Mucosa of stomach (tissue), 1 donor: ENCODE data around the gene FAM78B.

Source experiments
- H3K27me3 ChIP-seq: one replicate; pipeline ENCODE4 v1.7.0; 2013; ENCODE audit warnings: mild to moderate bottlenecking, low read length; ENCODE audit not compliant: control insufficient read depth, insufficient read depth
- H3K36me3 ChIP-seq: one replicate; pipeline ENCODE4 v1.7.0; 2013; ENCODE audit warnings: low read length; ENCODE audit not compliant: control insufficient read depth, insufficient read depth
- H3K4me1 ChIP-seq: one replicate; pipeline ENCODE4 v1.7.0; 2013; ENCODE audit warnings: mild to moderate bottlenecking, low read length; ENCODE audit not compliant: control insufficient read depth, insufficient read depth
- H3K4me3 ChIP-seq: one replicate; pipeline ENCODE4 v1.7.0; 2013; ENCODE audit warnings: low read length
- H3K9ac ChIP-seq: one replicate; pipeline ENCODE4 v1.7.0; 2013; ENCODE audit warnings: mild to moderate bottlenecking, low read length, moderate library complexity
- H3K9me3 ChIP-seq: one replicate; pipeline ENCODE4 v1.7.0; 2013; ENCODE audit warnings: mild to moderate bottlenecking, low read length, moderate library complexity; ENCODE audit not compliant: control insufficient read depth
- donor health status: Pancreatic carcinoma.

FAM78B gene

DNA sequence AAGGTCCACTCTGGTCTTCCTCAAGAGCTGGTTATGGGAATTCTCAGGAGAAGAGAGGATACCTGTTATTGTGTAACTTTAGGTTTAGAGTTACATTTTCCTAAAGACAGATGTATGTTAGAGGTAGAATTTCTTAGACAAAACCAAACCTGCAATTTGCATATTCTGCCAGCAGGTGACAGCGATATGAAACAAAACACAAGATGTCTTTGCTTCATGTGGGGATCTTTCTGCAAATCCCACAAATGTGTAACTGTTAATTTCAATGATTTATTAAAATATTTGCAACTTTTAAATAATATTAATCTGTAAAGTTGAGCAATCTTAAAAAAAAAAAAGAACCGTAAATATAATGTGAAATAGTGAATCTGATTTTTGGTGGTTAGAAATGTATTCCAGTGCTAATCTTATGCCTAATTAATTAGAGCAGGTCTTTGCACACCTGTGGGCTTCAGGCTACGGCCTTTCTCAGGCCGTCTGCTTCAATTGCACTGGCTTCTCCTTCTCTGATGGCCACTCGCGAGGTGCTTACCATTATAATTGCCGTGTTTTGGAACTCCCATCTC lies 33.4 kb downstream of the FAM78B start:
- Histone ChIP-seq H3K9me3 (no peaks in the 10 kb centered on the region), H3K4me3 (no peak overlapping the region), H3K36me3 (no peaks in the 10 kb centered on the region), H3K9ac (no peak overlapping the region), H3K4me1 (no peaks in the 10 kb centered on the region), H3K27me3 (no peaks in the 10 kb centered on the region)

- H3K36me3 ChIP-seq = no peaks in the 10 kb centered on the region
- H3K4me3 ChIP-seq = no peak overlapping the region
- H3K27me3 ChIP-seq = no peaks in the 10 kb centered on the region
- no peaks in the 10 kb centered on the region for H3K9me3 ChIP-seq
- no peaks in the 10 kb centered on the region for H3K4me1 ChIP-seq
- H3K9ac ChIP-seq = no peak overlapping the region
These were observed 34.3 kb downstream of the FAM78B start for GRCh38 chr1:166132496-166132895.

DNA sequence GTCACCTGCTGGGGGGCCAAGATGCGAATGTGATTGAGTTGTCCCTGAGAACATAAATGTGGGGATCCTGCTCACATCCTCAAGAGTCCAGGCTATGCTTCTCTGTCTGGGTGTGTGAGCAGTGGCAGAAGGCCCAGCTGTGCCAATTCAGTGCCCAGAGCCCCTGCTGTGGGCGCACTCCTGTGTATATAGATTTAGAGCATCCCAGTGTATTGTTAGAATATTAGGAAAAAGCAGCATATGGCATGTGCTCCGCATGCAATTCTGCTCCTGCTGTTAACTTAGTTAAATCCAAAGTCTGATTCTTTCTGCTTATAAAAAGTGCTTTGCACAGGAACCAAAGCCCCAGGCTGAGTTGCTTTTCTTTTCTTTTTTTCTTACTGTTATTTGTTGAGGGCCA lies 37.8 kb downstream of the FAM78B start:
- Histone ChIP-seq H3K4me1 (no peaks in the 10 kb centered on the region), H3K27me3 (no peaks in the 10 kb centered on the region), H3K9me3 (no peaks in the 10 kb centered on the region), H3K9ac (no peak overlapping the region), H3K36me3 (no peaks in the 10 kb centered on the region), H3K4me3 (no peak overlapping the region)

DNA sequence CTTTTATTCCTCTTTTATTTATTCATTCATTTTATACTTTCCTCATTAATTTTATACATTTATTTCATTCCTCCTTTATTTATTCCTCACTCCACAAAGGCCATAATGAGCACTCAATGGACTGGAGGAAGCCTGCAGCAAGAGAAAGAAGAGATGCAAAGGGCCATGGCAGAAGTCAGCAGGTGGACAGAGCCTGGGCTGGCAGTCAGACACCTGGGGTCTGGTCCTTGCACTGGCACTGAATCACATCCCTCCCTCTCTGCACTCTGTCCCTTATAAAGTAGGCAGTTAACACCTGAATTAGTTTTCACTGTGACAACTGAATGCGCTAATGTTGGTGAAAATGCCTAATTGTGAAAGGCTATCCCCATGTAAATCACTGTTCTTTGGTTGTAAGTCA lies 38.6 kb downstream of the FAM78B start:
- Histone ChIP-seq H3K36me3 (no peaks in the 10 kb centered on the region), H3K27me3 (no peaks in the 10 kb centered on the region), H3K9me3 (no peaks in the 10 kb centered on the region), H3K4me3 (no peak overlapping the region), H3K9ac (no peak overlapping the region), H3K4me1 (no peaks in the 10 kb centered on the region)

DNA sequence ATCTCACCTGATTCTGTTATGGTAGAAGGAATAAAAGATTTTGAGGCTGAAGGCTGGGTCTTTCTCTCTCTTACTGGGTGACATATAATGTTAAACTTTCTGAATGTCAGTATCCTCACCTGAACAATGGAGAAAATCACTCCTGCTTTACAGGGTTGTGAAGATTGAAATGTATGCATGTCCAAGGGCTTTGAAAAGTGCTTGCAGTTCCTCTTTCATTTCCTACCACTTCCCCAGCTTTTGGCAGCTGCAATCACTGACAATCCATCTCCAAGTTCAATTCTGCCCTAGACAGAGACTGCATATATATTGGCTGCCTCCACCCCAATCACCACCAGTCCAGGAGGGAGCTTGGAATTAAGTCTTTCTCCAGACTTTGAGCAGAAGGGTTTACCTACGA lies 39.8 kb downstream of the FAM78B start:
- Histone ChIP-seq H3K4me3 (no peak overlapping the region), H3K36me3 (no peaks in the 10 kb centered on the region), H3K9ac (no peak overlapping the region), H3K9me3 (no peaks in the 10 kb centered on the region), H3K4me1 (no peaks in the 10 kb centered on the region), H3K27me3 (no peaks in the 10 kb centered on the region)

GRCh38 chr1:166122873-166123466 lies 43.8 kb downstream of the FAM78B start:
- no peaks in the 10 kb centered on the region for H3K9me3 ChIP-seq
- no peaks in the 10 kb centered on the region for H3K36me3 ChIP-seq
- no peak overlapping the region for H3K9ac ChIP-seq
- no peak overlapping the region for H3K4me3 ChIP-seq
- H3K4me1 ChIP-seq = no peaks in the 10 kb centered on the region
- H3K27me3 ChIP-seq = no peaks in the 10 kb centered on the region

GRCh38 chr1:166121010-166121409 lies 45.8 kb downstream of the FAM78B start:
- H3K4me3 ChIP-seq = no peak overlapping the region

DNA sequence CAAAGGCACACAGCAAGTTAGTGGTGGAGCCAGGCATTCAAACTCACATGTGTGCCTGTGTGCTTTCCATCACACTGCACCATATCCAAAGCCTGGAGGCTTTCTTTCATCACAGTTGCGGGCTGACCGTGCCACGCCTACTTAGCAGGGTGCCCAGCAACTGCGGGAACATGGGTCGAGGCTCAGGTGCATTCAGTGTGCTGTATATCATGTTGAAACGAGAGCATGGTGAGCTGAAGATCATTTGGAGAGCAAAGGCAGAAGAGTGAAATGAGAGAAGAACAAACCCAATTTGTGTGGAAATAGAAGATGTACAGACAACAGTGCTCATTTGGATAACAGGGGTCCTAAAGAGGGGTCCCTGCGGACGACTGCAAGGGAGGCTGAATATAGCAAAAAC lies 46.5 kb downstream of the FAM78B start:
- no peak overlapping the region for H3K9ac ChIP-seq
- no peaks in the 10 kb centered on the region for H3K4me1 ChIP-seq
- no peaks in the 10 kb centered on the region for H3K9me3 ChIP-seq
- H3K4me3 ChIP-seq = no peak overlapping the region
- no peaks in the 10 kb centered on the region for H3K36me3 ChIP-seq
- no peaks in the 10 kb centered on the region for H3K27me3 ChIP-seq

More at GRCh38 chr1:166121010-166121409, 45.8 kb downstream of the FAM78B start:
- Histone ChIP-seq H3K4me1 (no peaks in the 10 kb centered on the region), H3K9ac (no peak overlapping the region), H3K36me3 (no peaks in the 10 kb centered on the region), H3K9me3 (no peaks in the 10 kb centered on the region), H3K27me3 (no peaks in the 10 kb centered on the region)

- Histone ChIP-seq H3K36me3 (no peaks in the 10 kb centered on the region), H3K4me3 (no peak overlapping the region), H3K27me3 (no peaks in the 10 kb centered on the region), H3K9ac (no peak overlapping the region), H3K9me3 (no peaks in the 10 kb centered on the region), H3K4me1 (no peaks in the 10 kb centered on the region)
These were observed 47.3 kb downstream of the FAM78B start for GRCh38 chr1:166119471-166119965.

DNA sequence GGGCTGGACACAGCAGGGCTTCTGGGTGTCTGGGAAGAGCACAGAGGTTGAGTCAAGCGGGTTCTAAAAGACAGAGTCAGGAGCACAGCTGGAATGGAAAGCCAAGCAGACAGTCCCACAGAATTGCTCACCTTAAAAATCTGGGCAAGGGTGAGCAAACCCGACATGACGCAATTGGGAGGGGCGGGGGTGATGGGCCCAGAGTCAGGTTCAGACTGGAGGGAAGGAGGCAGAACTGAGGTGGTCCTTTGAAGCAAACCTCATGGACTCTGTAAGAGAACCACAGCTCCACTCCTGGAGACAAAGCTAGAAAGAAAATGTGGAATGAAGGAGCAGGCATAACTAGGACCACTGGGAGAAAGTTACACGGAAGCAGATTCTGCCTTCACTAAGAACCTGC lies 49.0 kb downstream of the FAM78B start:
- Histone ChIP-seq H3K9me3 (no peaks in the 10 kb centered on the region), H3K4me3 (no peak overlapping the region), H3K9ac (no peak overlapping the region), H3K27me3 (no peaks in the 10 kb centered on the region), H3K4me1 (no peaks in the 10 kb centered on the region), H3K36me3 (no peaks in the 10 kb centered on the region)

DNA sequence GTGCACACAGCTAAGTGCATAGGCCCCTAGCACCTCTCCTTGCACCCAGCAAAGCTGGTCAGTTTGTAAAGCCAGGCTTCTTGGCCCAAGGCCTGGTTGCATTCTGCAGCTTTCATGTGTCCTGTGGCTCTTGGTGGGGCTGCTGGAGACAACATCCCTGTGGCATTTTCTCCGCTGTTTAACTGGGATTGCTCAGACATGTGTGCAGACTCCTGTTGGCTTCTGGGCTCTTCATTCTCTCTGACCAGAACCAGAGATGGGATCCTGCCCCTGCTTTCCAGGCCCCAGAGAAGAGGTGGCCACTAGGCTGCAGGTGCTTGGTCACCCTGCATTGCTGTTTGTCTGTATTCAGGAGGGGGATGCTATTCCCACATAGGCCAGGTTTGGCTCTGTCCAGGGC lies 50.8 kb downstream of the FAM78B start:
- no peak overlapping the region for H3K9ac ChIP-seq
- H3K27me3 ChIP-seq = no peaks in the 10 kb centered on the region
- H3K9me3 ChIP-seq = no peaks in the 10 kb centered on the region
- no peak overlapping the region for H3K4me3 ChIP-seq
- H3K36me3 ChIP-seq = no peaks in the 10 kb centered on the region
- H3K4me1 ChIP-seq = no peaks in the 10 kb centered on the region

DNA sequence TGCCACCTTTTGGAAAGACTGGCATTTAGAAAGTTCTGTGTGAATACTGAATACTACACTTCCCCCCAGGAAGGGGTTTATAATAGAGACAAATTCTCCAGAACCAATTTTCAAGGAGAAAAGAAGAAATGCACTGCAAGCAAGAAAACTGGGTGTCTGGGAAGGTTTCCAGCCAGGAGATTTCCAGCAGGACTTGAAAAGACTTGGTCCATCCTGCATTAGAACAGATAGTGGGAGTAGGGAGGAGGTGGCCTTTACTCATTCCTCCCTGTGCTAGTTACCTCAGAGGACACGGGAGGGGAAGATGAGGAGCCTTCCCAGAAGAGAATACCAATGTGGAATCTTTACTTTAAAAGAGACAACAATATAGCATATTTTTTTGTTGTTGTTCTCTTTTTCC lies 52.4 kb downstream of the FAM78B start:
- no peaks in the 10 kb centered on the region for H3K4me1 ChIP-seq
- no peaks in the 10 kb centered on the region for H3K9me3 ChIP-seq
- no peak overlapping the region for H3K9ac ChIP-seq

GRCh38 chr1:166113630-166114029 lies 53.2 kb downstream of the FAM78B start:
- Histone ChIP-seq H3K4me1 (no peaks in the 10 kb centered on the region), H3K9me3 (no peaks in the 10 kb centered on the region), H3K36me3 (no peaks in the 10 kb centered on the region), H3K4me3 (no peak overlapping the region), H3K27me3 (no peaks in the 10 kb centered on the region), H3K9ac (no peak overlapping the region)

More for the DNA sequence above, 52.4 kb downstream of the FAM78B start:
- Histone ChIP-seq H3K27me3 (no peaks in the 10 kb centered on the region), H3K4me3 (no peak overlapping the region), H3K36me3 (no peaks in the 10 kb centered on the region)
